RPMI7951 (cell line): Measurements from ENCODE around the gene RAD54L2. TPM values are rescaled to one million over a fixed set of nuclear protein-coding genes. Genes with fewer than 3 reads are reported as not detected.
A peak's percentile ranks its signal among the peaks of the same experiment; 100 is the strongest.
"Not testable (repeated sequence)": the region's sequence is repeated elsewhere in the genome, so short reads cannot be mapped to it uniquely, and the experiment has no call there.

ENCODE experiments used
- DNase-seq: peaks from one replicate; pipeline ENCODE4 v3.0.0-alpha.2; 2012; ENCODE audit warnings: low read depth
- total RNA-seq: library from RNA; depleted of rRNA; stranded (reverse); fragments of >200 nt; shearing (Covaris generic); gene quantifications from 2 replicates; pipeline ENCODE4 v1.2.3, GENCODE V29; 2014; rRNA removed

The RAD54L2 gene
- total RNA-seq = 6.5 and 7.0 TPM in 2 replicates

GRCh38 chr3:51538459-51539290 is at the start of gene RAD54L2:
TSS of gene RAD54L2 (plus strand) at chr3:51538719. CDS start at chr3:51590421, 51,702 bp downstream.
- peak; percentile 84 for DNase-seq

- DNase-seq = peak; percentile 90
Observed at GRCh38 chr3:51498876-51499738, 39.4 kb upstream of the RAD54L2 start.

- no peak for DNase-seq
Observed at GRCh38 chr3:51500632-51501131, 37.8 kb upstream of the RAD54L2 start.

GRCh38 chr3:51501833-51502561 is 36.5 kb upstream of the RAD54L2 start:
- peak; percentile 66 for DNase-seq

GRCh38 chr3:51502562-51502910 is 36.0 kb upstream of the RAD54L2 start:
- no peak for DNase-seq

GRCh38 chr3:51503007-51503406 is 35.5 kb upstream of the RAD54L2 start:
- DNase-seq = no peak

- no peak for DNase-seq
Observed at GRCh38 chr3:51508255-51508654, 30.3 kb upstream of the RAD54L2 start.

GRCh38 chr3:51510996-51511395 is 27.5 kb upstream of the RAD54L2 start:
- no peak for DNase-seq

- no peak for DNase-seq
Observed at GRCh38 chr3:51514210-51514609, 24.3 kb upstream of the RAD54L2 start.

GRCh38 chr3:51519848-51520247 is 18.7 kb upstream of the RAD54L2 start:
- DNase-seq = no peak

- not testable (repeated sequence) for DNase-seq
Observed at GRCh38 chr3:51520906-51521730, 17.4 kb upstream of the RAD54L2 start.

GRCh38 chr3:51522273-51522962 is 16.1 kb upstream of the RAD54L2 start:
- DNase-seq = no peak

GRCh38 chr3:51524874-51525273 is 13.6 kb upstream of the RAD54L2 start:
- DNase-seq = not testable (repeated sequence)

GRCh38 chr3:51530485-51530884 is 8.0 kb upstream of the RAD54L2 start:
- DNase-seq = no peak

GRCh38 chr3:51535146-51536019 is 3.1 kb upstream of the RAD54L2 start:
- no peak for DNase-seq

GRCh38 chr3:51537631-51538030 is 888 bp upstream of the RAD54L2 start:
- not testable (repeated sequence) for DNase-seq

GRCh38 chr3:51538115-51538458 is 432 bp upstream of the RAD54L2 start:
- DNase-seq = no peak

- DNase-seq = peak; percentile 67
Observed at GRCh38 chr3:51539291-51539941, 897 bp downstream of the RAD54L2 start.

- not testable (repeated sequence) for DNase-seq
Observed at GRCh38 chr3:51542596-51542995, 4.1 kb downstream of the RAD54L2 start.
